ENCODE measurements around the gene PRSS8.
"Not testable (repeated sequence)": the region's sequence is repeated elsewhere in the genome, so short reads cannot be mapped to it uniquely, and the experiment has no call there.

PRSS8 gene

DNA sequence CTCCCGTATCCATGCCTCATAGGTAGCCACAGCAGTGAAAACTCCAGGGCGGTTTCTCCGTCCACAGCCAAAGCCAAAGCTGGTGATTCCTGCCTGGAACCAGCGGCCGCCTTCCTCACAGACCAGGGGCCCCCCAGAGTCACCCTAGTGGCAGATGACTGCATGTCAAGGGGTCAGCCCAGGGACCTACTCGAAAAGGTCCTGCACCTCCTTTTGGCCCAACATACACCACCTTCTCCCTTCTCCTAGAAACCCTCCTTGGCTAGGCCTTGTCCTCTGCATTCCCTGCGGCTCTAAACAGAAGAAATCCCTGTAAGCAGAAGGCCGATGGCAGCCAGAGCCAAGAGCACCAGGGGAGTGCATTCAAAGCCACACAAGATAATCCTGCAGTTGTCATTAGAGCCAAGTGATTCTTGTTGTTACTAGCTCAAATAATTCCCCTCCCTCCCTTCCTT, 8.2 kb upstream of the PRSS8 start:
- DNase-seq, result no peak

DNA sequence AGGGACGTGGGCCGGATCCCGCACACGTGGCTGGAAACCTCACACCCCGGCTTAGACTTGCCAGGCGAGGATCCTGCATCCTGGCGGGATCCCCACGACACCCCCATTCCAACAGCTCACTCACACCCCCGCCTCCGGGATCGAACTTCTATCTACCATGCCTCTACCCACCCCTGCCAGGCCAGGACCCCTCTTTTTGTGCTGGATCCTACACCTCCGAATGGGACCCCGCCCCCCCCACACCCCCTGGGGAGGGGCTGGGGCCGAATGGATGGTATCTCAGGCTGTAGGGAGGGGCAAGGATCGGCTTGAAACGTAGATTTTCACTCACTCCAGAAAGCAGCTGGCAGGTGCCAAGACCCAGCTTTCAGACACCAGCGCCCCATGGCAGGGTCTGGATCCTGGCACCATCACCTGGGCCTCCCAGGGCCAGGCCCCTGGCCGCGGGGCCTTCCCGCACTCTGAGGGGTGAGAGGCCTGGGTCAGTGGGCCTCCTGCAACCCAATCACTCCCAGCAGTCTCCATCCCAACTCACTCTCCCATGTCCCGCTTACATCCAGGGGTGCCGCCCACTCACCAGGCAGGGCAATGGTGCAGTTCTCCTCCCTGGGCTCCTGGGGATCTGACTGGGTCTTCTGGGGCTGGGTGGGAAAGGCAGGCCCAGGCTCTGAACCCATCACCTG, 7.6 kb upstream of the PRSS8 start:
- DNase-seq, result no peak

DNA sequence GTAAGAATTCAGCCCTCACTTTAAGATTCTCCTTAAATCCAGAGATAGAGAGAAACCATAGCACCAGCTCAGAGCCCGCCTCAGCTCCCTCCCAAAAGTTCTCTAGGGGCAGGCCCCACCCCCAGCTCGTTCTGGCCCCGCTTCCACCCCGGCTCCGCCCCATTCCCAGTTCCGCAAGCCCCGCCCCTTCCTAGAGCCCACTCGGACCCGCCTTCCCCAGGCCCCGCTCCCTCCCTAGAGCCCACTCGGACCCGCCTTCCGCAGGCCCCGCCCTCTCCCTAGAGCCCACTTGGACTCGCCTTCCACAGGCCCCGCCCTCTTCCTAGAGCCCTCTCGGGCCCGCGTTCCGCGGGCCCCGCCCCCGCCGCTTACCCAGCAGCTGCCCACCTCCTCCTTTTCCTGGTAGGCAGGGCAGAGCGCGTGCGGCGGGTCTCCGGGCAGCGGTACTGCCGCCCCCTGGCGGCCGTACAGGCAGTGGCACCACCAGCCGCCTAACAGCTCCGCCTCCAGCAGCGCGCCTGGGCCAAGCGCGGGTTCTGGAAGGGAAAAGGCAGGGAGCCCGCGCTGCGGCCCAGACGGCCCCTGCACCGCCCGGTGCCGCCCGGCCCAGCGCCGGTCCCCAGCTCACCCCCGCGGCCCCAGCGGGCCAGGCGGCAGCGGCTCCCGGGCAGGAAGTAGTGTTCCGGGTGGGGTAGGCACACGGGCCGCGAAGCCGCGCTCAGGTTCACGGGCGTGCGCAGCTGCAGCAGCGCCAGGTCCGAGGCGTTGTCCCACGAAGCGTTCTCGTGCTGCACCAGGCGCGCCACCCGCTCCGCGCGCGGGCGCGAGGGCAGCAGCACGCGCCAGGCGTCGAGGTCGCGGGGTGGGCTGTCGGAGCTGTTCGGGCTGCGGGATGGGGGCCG, 6.8 kb upstream of the PRSS8 start:
- DNase-seq, result peak; percentile 100

DNA sequence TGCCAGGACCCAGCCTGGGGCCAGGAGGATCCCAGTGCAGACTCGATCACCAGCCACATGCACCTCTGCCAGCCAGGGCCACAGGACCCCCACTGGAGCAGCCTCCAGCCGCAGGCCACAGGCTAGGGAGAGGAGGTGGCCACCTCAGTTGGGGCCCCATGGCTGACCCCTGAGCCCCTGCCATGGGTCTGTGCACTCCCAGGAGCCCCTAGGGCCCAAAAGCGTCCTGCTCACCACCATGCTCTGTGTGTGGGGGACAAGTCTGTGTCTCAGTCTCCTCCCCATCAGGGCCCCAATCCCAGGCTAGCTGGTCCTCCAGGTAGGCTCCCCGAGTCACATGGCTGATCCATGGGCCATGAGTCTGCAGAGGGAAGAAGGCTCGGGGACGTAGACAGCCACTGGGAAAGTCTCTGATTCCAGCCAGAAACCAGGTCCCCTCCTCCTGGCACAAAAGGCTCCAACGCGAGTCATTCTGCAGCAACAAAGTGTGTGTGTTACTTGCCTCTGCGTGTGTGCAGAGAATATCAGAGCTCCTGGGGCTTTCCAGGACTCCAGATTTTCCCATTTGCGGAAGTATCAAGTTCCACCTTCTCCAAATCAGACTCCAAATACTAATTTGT, 6.1 kb upstream of the PRSS8 start:
- DNase-seq, result peak; percentile 78

DNA sequence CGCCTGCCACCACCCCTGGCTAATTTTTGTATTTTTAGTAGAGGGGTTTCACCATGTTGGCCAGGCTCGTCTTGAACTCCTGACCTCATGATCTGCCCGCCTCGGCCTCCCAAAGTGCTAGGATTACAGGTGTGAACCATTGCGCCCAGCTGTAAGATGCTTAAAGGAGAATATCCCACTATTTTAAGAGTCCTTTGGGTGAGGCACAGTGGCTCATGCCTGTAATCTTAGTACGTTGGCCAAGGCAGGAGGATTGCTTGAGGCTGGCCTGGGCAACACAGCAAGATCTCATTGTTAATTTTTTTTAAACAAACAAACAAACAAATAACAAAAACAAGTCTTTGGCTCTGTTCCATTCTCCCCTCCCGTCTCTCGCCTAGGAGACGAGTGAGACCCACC, 5.5 kb upstream of the PRSS8 start:
- not testable (repeated sequence) for DNase-seq

DNA sequence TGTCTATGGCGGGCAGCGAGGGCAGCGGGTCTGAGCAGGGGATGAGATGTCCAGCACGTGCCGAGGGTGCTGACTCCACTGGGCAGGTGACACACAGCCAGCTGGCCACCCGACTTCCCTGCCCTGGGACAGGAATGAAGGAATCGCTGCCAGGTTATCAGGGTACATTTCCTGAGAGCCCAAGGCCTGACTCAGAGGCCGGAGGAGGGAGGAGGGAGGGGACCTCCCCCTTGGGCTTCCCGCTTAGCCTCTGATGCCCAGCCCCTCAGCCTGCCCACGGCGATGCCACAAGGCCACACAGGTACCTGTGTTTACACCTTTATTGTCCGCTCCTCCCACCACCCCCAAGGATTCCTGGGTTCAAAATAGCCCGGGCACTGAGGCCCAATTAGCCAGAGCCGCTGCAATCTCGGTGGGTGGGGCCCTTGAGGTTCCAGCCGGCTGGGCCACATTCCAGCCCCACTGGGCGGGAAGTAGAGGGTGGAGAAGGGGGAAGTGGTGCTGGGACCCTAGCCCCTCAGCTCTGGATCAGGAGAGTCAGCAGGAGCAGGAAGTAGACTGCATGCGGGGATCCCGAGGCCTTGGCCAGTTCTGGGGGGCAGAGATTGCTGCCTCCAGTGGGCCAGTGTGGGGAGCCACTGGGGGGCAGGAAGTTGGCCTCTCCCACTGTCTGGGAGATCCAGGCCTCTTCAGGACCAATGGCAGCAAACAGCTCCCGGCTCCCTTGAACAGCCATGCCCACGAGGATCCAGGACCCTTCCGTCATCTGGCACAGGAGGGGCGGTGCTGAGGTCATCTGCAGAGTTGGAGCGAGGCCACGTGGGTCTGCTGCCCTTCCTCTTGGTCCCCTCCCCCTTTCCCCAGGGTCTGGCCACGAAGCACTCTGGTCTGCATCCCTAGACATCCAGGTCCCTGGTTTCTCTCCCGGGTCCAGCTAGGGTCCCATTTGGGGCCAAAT, 3.4 kb upstream of the PRSS8 start:
- DNase-seq, result no peak

DNA sequence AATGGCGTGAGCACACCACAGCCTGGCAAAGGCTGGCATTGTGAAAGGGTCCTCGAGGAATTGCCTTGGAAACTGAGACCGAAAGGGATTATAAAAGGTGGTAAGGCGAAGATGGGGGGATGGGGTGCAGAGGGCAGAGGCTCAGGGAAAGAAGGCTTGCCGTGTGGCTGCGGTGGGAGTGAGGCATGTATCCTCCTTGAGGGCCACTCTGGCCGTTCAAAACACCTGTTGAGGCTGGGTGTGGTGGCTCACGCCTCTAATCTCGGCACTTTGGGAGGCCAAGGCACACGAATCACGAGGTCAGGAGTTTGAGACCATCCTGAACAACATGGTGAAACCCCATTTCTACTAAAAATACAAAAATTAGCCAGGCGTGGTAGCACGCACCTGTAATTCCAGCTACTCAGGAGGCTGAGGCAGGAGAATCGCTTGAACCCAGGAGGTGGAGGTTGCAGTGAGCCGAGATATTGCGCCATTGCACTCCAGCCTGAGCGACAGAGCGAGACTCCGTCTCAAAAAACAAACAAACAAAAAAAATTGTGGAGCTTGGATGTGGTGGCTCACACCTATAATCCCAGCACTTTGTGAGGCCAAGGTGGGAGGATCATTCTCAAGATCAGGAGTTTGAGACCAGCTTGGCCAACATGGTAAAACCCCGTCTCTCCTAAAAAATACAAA, 1.4 kb upstream of the PRSS8 start:
- DNase-seq, result not testable (repeated sequence)

DNA sequence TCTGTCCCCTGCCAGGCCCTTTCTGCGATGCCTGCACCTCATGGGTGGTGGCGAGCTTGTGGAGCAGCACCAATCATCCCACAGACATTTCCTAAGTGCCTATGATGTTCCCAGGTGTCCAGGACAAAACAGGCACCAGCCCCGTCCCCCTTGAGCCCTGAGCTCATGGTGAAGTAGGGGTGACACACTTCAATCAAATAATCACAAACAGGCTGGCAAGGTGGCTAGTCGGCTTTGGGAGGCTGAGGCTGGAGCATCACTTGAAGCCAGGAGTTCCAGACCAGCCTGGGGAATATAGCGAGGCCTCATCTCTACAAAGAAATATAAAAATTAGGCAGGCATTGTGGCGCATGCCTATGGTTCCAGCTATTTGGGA, 748 bp upstream of the PRSS8 start:
- DNase-seq, result no peak

DNA sequence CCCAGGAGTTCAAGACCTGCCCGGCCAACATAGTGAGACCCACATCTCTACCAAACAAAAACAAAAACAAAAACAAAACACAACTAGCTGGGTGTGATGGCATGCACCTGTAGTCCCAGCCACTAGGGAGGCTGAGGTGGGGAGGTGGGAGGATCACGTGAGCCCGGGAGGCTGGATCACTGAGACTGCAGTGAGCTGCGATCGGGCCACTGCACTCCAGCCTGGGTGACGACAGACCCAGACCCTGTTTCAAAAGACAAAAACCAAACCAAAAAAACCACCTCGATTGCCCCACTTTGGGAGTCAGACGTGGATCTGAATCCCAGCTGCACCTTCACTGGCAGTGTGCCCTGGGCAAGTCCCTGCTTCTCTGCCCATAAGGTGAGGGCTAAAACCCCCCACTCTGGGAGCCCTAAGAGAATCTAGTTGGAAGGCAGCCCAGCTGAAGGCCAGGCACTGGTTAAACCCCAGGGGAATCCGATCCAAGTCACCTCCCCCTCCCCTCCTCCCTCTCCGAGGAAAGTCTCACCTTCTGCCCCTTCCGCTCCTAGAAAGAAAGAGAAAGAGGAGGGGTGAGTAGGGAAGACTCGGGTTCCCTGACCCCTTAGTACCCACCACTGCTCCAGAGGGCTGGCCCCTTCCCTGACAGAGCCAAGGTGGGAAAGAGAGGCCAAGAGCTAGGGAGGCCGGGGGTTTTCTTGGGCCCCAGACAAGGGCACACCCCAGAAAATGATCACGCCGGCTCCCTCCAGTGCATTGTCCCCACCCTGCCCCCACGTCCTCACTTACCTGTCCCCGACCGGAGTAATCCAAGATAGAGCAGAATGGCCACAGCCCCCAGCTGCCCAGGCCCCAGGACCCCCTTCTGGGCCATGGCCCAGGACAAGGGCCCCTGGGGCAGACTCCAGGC, 647 bp downstream of the PRSS8 start:
- DNase-seq, result peak; percentile 85

DNA sequence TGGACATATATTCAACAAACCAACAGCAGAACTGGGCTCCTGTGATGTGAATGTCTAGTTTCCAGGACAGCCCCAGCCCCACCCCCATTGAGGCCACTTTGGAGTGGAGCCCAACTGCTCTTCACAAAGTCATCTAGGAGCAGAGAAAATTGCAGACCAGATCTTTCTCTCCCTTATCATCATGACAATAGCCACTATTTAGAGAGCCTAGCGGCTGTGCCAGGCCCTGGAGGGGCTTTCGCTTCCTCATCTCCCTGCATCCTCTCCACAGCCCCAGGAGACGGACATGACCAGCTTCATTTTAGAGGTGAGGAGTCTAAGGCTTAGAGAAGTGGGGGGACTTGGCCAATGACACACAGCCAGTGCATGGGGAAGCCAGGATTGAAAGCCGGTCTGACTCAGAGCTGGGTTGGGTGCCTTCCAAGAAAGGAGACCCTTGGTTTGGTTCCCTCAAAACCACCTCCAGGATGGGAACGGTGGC, 1.4 kb downstream of the PRSS8 start:
- DNase-seq, result peak; percentile 44

DNA sequence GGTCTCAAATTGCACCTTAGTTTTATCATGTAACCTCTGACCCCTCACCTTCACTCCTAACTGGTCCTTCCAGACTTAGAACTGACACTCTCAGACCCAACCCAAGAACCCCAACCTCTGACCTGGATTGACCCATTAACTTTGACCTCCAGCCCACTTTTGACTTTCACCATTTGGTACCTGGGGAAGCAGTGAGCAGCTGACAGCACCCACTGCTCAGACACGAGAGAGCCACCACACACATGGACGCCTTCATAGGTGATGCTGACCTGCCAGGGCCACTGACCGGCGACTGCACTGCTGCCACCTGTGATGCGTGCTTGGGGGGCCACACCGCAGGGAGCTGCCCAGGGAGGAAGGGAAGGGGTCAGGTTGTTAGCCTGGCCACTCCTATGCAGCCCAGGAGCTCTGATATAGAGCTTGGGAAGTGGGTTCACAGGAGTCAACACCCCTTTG, 2.5 kb downstream of the PRSS8 start:
- DNase-seq, result no peak

DNA sequence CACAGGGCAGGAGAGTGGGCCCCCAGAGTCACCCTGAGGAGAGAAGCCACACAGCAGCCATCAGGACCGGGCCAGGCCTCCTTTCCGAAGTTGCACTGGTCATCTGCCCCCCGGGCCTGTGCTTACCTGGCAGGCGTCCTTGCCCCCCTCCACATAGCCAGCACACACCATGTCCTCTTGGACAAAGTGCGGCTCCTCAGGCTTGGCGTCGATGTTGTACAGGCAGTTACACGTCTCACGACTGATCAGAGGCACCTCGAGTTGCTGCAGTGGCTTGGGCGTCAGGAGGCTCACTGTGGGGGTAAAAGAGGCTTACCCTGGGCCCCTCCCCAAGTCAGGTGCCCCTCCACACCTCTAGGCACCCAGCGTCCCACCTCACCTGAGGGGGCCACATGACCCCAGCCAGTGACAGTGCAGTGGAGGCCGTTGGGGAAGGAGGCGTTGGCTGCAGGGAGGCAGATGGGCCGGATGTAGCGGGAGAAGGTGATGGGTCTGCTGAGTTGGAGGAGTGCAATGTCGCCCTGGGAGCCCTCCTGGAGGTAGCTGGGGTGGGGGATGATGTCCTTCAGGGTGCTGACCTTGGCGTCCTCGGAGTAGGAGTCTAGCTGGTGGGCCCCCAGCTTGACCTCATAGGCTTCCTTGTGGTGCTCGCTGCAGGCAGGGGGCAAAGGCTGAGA, 3.1 kb downstream of the PRSS8 start:
- no peak for DNase-seq

DNA sequence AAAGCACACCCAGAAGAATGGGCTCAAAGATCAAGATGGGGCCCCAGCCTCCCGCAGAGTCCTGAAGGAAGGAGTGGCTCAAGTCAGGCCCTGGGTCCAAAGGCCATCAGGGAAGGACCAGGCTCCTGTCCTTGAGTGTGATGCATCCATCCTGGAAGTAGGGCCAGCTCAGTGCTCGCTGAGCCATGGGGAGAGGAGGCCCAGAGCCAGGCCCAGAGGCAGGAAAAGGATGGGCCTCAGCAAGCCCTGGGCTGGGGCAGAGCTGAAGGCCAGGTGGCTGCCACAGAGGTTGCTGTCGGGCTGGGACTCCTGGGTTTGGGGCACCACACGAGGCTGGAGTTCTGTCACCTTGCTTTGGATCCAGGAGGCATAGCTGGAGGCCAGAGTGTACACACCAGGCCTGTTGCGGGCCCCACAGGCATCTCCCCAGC, 3.7 kb downstream of the PRSS8 start:
- DNase-seq, result no peak

DNA sequence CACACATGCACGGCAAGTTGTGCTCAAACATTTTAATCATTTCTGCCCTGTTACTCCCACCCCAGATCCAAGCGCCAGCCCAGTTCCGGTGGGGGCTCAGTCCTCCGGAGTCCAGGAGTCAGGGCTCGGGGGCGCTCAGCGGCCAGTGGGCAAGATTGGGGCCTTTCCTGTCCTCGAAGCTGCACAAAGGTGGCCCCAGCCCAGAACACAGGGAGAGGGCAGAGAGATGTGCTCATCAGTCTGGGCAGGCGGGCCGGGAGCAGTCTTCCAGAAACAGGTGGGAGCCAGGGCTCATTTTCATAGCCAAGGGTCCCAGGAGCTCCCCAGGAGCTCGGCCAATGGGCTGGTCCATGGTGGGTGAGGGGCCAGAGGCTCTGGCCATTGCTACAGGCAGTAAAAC, 4.1 kb downstream of the PRSS8 start:
- no peak for DNase-seq

DNA sequence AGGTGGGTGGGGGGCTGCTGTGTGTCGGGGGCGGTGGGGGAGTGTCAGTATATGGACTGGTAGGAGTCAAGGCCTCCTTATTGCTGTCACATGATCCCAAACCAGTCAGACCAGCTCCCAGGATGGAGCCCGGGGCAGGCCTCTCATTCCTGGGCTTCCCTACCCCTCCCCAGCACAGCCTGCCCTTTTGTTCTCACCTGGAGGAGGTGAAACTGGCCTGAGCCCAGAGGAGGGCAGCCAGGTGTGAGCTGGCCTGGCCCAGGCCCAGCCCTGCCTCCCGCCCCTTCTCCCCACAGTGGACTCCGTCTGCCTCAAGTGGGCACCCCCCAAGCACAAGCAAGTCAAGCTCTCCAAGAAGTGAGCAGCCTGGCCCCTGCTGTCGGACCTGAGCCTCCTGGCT, 4.6 kb downstream of the PRSS8 start:
- no peak for DNase-seq

DNA sequence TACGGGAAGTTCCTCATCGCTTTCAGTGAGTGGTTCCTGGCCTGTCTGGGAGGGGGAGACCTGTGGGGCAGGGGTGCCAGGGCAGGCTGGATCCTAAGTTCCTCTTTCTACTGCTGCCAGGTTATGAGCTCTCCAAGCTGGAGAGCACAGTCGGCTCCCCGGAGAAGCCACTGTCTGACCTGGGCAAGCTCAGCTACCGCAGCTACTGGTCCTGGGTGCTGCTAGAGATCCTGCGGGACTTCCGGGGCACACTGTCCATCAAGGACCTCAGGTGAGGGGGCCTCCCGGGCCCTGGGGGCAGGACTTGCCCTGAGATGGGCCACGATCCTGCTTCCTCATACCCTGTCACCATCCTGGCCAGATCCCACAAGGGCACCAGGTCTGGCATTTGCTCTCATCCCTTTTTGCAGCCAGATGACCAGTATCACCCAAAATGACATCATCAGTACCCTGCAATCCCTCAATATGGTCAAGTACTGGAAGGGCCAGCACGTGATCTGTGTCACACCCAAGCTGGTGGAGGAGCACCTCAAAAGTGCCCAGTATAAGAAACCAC, 5.1 kb downstream of the PRSS8 start:
- DNase-seq, result no peak

DNA sequence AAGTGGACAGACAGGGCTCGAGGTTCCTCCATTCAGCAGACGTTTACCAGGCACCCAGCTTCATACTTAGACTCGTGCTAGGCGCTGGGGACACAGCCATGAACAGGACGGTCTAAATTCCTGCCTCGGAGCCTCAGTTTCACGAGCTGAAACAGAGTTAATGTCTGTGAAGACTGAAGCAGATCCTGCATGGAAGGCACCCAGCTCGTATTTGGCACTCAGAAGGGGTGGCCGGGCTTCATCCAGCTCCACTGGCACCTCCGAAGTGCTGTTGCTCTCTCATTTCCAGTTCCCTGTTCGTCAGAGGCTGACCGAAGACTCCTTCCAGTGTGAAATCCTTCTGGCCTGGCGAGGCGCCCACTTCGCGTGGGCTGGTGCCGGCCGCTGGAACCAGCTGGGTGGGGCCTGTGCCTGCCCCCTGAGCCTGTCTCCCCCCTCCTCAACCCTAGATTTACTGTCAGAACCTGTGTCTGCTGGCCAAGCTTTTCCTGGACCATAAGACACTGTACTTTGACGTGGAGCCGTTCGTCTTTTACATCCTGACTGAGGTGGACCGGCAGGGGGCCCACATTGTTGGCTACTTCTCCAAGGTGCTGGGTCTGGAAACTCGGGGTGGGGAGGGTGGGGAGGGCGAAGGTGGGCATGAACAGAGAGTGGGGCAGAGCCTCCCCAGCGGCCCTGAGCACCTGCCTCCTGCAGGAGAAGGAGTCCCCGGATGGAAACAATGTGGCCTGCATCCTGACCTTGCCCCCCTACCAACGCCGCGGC, 5.8 kb downstream of the PRSS8 start:
- no peak for DNase-seq

DNA sequence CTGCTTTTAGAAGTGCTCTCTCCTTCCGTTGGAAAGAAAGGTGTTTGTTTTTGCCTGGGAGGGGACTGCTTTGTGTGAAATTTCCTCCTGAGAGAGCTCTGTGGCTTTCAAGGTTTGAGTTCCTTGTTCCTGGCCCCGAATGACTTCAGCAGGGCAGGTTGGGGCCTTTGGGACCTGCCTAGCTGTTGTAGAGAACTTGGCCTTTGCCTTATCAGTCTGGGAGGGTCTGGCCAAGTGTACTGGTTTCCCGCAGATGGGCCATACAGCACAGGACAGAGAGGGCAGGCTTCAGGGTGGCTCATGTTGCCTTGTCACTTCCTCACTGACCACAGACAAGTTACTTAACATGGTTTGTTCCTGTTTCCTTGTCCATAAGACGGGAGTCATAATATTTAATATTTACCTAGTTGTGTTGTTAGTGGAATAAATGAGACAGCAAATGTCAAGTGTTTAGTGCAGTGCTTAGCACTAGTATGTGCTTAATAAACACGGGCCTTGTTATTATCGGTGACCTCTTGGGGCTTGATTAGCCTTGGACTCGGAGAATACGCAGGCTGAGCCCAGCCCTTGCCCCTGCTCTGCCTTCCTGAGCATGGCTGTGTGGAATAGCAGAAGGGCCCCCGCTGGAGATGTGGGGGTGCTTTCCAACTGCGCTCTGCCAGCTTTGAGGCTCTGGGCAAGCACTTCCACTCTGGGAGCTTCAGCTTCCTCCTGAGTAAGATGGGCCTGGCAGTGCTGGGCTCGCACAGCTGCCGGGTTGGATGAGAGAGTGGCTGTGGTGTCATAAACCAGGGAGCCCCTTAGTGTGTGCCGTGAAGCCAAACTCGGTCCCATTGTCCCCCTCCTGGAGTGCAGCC, 6.6 kb downstream of the PRSS8 start:
- DNase-seq, result no peak
